Sigmoid colon (tissue), 4 donors: ENCODE measurements around the gene KANK2.

Source experiments
- CTCF ChIP-seq, 4 experiments: fragments of 450-650 bp in 3 of 4; fragments of 200-600 bp in 1 of 4; IDR thresholded peaks; one replicate each; pipeline ENCODE4 v1.5.1; 2016 to 2019; ENCODE audit warnings: antibody characterized with exemption in 4 of 4, mild to moderate bottlenecking in 3 of 4, moderate library complexity in 2 of 4
- EP300 ChIP-seq, 4 donors: sonication (generic); formaldehyde crosslinking; IDR thresholded peaks; one replicate each; pipeline ENCODE4 v1.6.1; 2017; ENCODE audit warnings: antibody characterized with exemption in 4 of 4
- POLR2A ChIP-seq, 2 donors: fragments of 450-650 bp; IDR thresholded peaks; one replicate each; pipeline ENCODE4 v1.6.1; 2016; ENCODE audit warnings: antibody characterized with exemption in 2 of 2, mild to moderate bottlenecking in 2 of 2, moderate library complexity in 2 of 2

- TF ChIP-seq CTCF (IDR thresholded peaks at IDR 0.05) (no peak), POLR2A (IDR thresholded peaks at IDR 0.05) (no peak), EP300 (IDR thresholded peaks at IDR 0.05) (no peak)
These were observed 6.0 kb downstream of the KANK2 start for GRCh38 chr19:11191273-11191755.
